Ovary (tissue), 9 donors: ENCODE data around the gene CCNE1. TPM values are rescaled to one million over a fixed set of nuclear protein-coding genes. Genes with fewer than 3 reads are reported as not detected.
"Not testable (repeated sequence)": the region's sequence is repeated elsewhere in the genome, so short reads cannot be mapped to it uniquely, and the experiment has no call there.

Source experiments
- DNase-seq, 5 donors: peaks; one replicate each; pipeline ENCODE4 v3.0.0-alpha.2; 2019 to 2020
- H3K27ac ChIP-seq, 2 donors: fragments of 200-600 bp; one replicate each; pipeline versions ENCODE4 v1.5.1 to v1.8.0; 2019 to 2022
- H3K27me3 ChIP-seq: fragments of 200-600 bp; one replicate; pipeline ENCODE4 v1.8.0; 2022
- H3K36me3 ChIP-seq: fragments of 200-600 bp; sonication (generic); one replicate; pipeline ENCODE4 v1.5.1; 2019
- H3K4me1 ChIP-seq: one replicate; pipeline ENCODE4 v1.8.1; 2013; ENCODE audit warnings: mild to moderate bottlenecking, moderate library complexity; ENCODE audit not compliant: insufficient read depth
- H3K4me3 ChIP-seq: fragments of 200-600 bp; sonication (generic); one replicate; pipeline ENCODE4 v1.5.1; 2017
- H3K9me3 ChIP-seq, 2 donors: fragments of 200-600 bp in 1 of 2; sonication (generic) in 1 of 2; one replicate each; pipeline versions ENCODE4 v1.5.1 to v1.8.1; 2013 to 2019; ENCODE audit warnings: mild to moderate bottlenecking in 1 of 2, moderate library complexity in 1 of 2
- EP300 ChIP-seq: sonication (generic); formaldehyde crosslinking; IDR thresholded peaks from one replicate; pipeline ENCODE4 v1.6.1; 2017; ENCODE audit warnings: antibody characterized with exemption
- POLR2A ChIP-seq: fragments of 450-650 bp; IDR thresholded peaks from one replicate; pipeline ENCODE4 v1.6.1; 2017; ENCODE audit warnings: antibody characterized with exemption, mild to moderate bottlenecking, moderate library complexity
- WGBS, 3 donors: extraction: QIAGEN DNeasy Blood & Tissue Kit in 1 of 3; methylation state at CpG; one replicate each; pipeline versions ENCODE4 v1.1.5 to v1.1.7; 2013 to 2017; 5-methylcytosine and 5-hydroxymethylcytosine counted together
- intact Hi-C, 4 donors: fragments of 100-400 bp; cut with DNase I; formaldehyde crosslinking; loops; one replicate each; pipeline versions ENCODE4 v1.11.0 to v1.15.1; 2022 to 2023
- polyA plus RNA-seq, 2 donors: library from polyadenylated mRNA; stranded (reverse); fragments of 200-250 nt in 1 of 2; fragments of 350-450 nt in 1 of 2; fragmentation: Illumina TruSeq in 1 of 2; extraction: RNeasy Lipid Tissue Mini Kit (QIAGEN cat#74804) in 1 of 2; gene quantifications; one replicate each; pipeline ENCODE4 v1.2.3, GENCODE V29; 2013 to 2014
- total RNA-seq, 7 donors: library from RNA; depleted of rRNA in 2 of 7; stranded (reverse); fragments of >200 nt in 2 of 7; fragmentation: NEBNext Ultra II Directional in 3 of 7; extraction: Animal tissue kit (Norgen Biotek cat#: 25700) in 3 of 7; gene quantifications; one replicate each; pipeline versions ENCODE4 v1.1.0 to v1.2.4, GENCODE V29; 2016 to 2023
- TF ChIP-seq, protein P1 (sequence below), 3 donors: fragments of 450-650 bp in 2 of 3; fragments of 200-600 bp in 1 of 3; IDR thresholded peaks; one replicate each; pipeline versions ENCODE4 v1.5.1 to v1.8.0; 2016 to 2022; ENCODE audit warnings: antibody characterized with exemption in 3 of 3, mild to moderate bottlenecking in 1 of 3
- donor health status: DM: no; HTN: no; CAD: no; lungs with moderate emphysema.
- donor health status: DM: no; HTN: no; CAD: no.
- donor health status: Bipolar disorder and iron deficiency.
- donor health status: DM: yes; HTN: yes; CAD: no.
- donor health status: DM: no; HTN: no; CAD: no.
- donor health status: DM: yes; HTN: yes; CAD: no.

CCNE1 gene
- total and polyA plus RNA-seq, 9 donors: 0.36 to 2.7 (median 0.98) TPM

DNA sequence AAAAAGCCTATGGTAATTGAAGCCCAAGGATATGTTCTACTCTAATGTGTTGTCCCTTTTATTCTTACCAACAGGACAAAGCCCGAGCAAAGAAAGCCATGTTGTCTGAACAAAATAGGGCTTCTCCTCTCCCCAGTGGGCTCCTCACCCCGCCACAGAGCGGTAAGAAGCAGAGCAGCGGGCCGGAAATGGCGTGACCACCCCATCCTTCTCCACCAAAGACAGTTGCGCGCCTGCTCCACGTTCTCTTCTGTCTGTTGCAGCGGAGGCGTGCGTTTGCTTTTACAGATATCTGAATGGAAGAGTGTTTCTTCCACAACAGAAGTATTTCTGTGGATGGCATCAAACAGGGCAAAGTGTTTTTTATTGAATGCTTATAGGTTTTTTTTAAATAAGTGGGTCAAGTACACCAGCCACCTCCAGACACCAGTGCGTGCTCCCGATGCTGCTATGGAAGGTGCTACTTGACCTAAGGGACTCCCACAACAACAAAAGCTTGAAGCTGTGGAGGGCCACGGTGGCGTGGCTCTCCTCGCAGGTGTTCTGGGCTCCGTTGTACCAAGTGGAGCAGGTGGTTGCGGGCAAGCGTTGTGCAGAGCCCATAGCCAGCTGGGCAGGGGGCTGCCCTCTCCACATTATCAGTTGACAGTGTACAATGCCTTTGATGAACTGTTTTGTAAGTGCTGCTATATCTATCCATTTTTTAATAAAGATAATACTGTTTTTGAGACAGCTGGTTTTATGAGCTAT lies 12.0 kb downstream of the CCNE1 start:
- TF ChIP-seq, protein P1, sequence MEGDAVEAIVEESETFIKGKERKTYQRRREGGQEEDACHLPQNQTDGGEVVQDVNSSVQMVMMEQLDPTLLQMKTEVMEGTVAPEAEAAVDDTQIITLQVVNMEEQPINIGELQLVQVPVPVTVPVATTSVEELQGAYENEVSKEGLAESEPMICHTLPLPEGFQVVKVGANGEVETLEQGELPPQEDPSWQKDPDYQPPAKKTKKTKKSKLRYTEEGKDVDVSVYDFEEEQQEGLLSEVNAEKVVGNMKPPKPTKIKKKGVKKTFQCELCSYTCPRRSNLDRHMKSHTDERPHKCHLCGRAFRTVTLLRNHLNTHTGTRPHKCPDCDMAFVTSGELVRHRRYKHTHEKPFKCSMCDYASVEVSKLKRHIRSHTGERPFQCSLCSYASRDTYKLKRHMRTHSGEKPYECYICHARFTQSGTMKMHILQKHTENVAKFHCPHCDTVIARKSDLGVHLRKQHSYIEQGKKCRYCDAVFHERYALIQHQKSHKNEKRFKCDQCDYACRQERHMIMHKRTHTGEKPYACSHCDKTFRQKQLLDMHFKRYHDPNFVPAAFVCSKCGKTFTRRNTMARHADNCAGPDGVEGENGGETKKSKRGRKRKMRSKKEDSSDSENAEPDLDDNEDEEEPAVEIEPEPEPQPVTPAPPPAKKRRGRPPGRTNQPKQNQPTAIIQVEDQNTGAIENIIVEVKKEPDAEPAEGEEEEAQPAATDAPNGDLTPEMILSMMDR (IDR thresholded peaks at IDR 0.05): no peak
- no peak for TF ChIP-seq EP300
- no peaks in the 10 kb centered on the region for H3K4me1 ChIP-seq
- 93 to 96% (median 93%) methylated on average over 20 of the region's 20 CpGs for WGBS, 3 donors
- no peak overlapping the region for H3K27ac ChIP-seq
- intact Hi-C loops: no loop called here
- no peak for DNase-seq
- H3K36me3 ChIP-seq: no peaks in the 10 kb centered on the region
- no peaks in the 10 kb centered on the region for H3K9me3 ChIP-seq
- H3K27me3 ChIP-seq: no peaks in the 10 kb centered on the region
- no peak overlapping the region for H3K4me3 ChIP-seq

DNA sequence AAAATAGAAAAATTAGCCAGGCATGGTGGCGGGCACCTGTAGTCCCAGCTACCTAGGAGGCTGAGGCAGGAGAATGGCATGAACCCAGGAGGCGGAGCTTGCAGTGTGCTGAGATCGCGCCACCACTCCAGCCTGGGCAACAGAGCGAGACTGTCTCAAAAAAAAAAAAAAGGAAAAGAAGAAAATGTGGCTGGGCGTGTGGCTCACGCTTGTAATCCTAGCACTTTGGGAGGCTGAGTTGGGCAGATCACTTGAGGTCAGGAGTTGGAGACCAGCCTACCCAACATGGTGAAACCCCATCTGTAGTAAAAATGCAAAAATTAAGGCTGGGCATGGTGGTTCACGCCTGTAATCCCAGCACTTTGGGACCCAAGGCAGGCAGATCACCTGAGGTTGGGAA lies 13.5 kb downstream of the CCNE1 start:
- H3K27ac ChIP-seq, DNase-seq, H3K4me3 ChIP-seq, H3K9me3 ChIP-seq, intact Hi-C loops, H3K4me1 ChIP-seq, H3K27me3 ChIP-seq, H3K36me3 ChIP-seq: not testable (repeated sequence)
- WGBS, 3 donors: 88 to 97% (median 93%) methylated on average over 8 of the region's 8 CpGs

DNA sequence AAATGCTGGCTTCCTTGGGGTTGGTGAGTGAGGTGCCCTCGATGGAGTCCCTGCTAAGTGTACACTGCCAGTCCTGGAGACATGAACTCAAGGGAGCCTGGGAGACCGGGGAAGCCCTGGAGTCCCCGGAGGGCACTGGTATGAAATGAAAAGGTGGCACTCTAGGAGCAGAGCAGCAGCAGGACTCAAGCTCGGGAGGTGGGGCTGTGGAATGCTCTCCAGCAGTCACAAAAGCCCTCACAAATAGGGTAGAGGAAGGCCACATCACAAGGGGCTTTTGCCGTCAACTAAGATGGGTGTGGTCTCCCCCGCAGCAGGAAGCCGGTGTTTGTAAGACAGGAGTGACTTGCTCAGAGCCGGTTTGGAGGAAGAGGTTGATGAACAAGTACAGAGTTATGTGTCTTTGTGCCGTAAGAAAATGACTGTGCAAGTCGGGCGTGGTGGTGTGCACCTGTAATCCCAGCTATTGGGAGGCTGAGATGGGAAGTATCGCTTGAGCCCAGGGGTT lies 19.3 kb downstream of the CCNE1 start:
- DNase-seq: no peak
- TF ChIP-seq EP300 (no peak), POLR2A (no peak)
- H3K36me3 ChIP-seq: no peaks in the 10 kb centered on the region
- WGBS, 3 donors: 60 to 62% (median 61%) methylated on average over 12 of the region's 12 CpGs
- H3K9me3 ChIP-seq: no peaks in the 10 kb centered on the region
- H3K27me3 ChIP-seq: no peaks in the 10 kb centered on the region
- no peaks in the 10 kb centered on the region for H3K4me1 ChIP-seq
- intact Hi-C loops: no loop called here
- H3K27ac ChIP-seq: no peak overlapping the region
- H3K4me3 ChIP-seq: no peak overlapping the region

DNA sequence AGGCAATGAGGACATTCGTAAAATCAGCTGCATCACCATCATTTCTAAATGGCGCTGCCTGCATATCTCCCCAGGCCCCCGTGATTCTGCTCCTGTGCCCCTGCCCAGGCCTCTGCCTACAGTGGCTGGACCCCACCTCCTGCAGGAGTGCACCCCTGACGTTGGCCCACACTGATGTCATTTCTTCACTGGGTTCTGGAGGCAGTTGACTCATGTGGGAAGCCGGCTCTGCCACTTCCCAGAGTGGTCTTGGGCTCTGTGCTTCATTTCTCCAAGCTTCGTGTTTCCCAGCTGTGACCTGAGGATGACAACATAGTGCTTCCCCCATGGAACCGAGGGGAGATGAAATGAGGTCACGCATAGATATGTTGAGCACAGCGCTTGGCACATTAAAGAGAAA lies 19.9 kb downstream of the CCNE1 start:
- no peak for DNase-seq
- H3K36me3 ChIP-seq: no peaks in the 10 kb centered on the region

DNA sequence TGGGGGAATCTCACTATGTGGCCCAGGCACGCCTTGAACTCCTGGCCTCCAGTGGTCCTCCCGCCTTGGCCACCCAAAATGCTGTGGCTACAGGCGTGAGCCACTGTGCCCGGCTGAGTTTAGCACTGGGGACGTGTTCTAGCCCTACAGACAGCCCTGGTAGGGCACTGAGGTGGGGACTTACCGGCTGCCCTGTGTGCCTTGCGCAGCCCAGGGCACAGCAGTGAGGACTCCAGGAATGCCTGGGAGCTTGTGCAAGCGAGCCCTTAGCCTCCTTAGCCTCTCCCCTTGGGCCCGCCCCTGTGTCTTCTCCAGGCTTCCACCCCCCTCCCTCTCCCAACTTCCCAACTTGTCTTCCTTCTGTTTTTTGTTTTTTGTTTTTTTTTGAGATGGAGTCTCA lies 21.0 kb downstream of the CCNE1 start:
- no peak overlapping the region for H3K4me3 ChIP-seq
- TF ChIP-seq POLR2A (no peak), EP300 (no peak)
- TF ChIP-seq, protein P1 (IDR thresholded peaks at IDR 0.05): no peak
- no peak overlapping the region for H3K27ac ChIP-seq
- no peak for DNase-seq
- H3K4me1 ChIP-seq: no peaks in the 10 kb centered on the region
- no peaks in the 10 kb centered on the region for H3K27me3 ChIP-seq
- H3K36me3 ChIP-seq: no peaks in the 10 kb centered on the region
- H3K9me3 ChIP-seq: no peaks in the 10 kb centered on the region
- 80 to 83% (median 80%) methylated on average over 9 of the region's 9 CpGs for WGBS, 3 donors
- intact Hi-C loops: no loop called here

More for the DNA sequence above, 19.9 kb downstream of the CCNE1 start:
- 68 to 74% (median 73%) methylated on average over 9 of the region's 9 CpGs for WGBS, 3 donors
- intact Hi-C loops: no loop called here
- no peak for TF ChIP-seq POLR2A
- TF ChIP-seq, protein P1 (IDR thresholded peaks at IDR 0.05): no peak
- TF ChIP-seq EP300: no peak
- Histone ChIP-seq H3K27me3 (no peaks in the 10 kb centered on the region), H3K4me3 (no peak overlapping the region), H3K27ac (no peak overlapping the region), H3K4me1 (no peaks in the 10 kb centered on the region), H3K9me3 (no peaks in the 10 kb centered on the region)
